Umbilical cord (tissue), 2 donors: ENCODE measurements around the gene ATF2. TPM values are rescaled to one million over a fixed set of nuclear protein-coding genes. Genes with fewer than 3 reads are reported as not detected.
A peak's percentile ranks its signal among the peaks of the same experiment; 100 is the strongest.

ENCODE experiments used
- DNase-seq: peaks from one replicate; pipeline ENCODE4 v3.0.0-alpha.2; 2015; ENCODE audit warnings: low spot score
- total RNA-seq: library from RNA; depleted of rRNA; stranded (reverse); fragments of >200 nt; gene quantifications from one replicate; pipeline ENCODE4 v1.2.3, GENCODE V29; 2014; ENCODE audit warnings: low replicate concordance; ENCODE audit not compliant: insufficient read depth

ATF2 gene
- total RNA-seq, 1 donor from 2014 or later, result 48.2 TPM

GRCh38 chr2:175080479-175080878 is 87.5 kb downstream of the ATF2 start:
- no peak for DNase-seq

- DNase-seq, result no peak
These were observed 91.7 kb downstream of the ATF2 start for GRCh38 chr2:175076272-175076671.

- DNase-seq, result no peak
These were observed 93.5 kb downstream of the ATF2 start for GRCh38 chr2:175074478-175074877.

- DNase-seq, result no peak
These were observed 99.5 kb downstream of the ATF2 start for GRCh38 chr2:175068534-175068933.

GRCh38 chr2:175066411-175066810 is 101.6 kb downstream of the ATF2 start:
- DNase-seq, result no peak

GRCh38 chr2:175064797-175065196 is 103.2 kb downstream of the ATF2 start:
- DNase-seq, result no peak

GRCh38 chr2:175063741-175064140 is 104.3 kb downstream of the ATF2 start:
- DNase-seq, result no peak

- no peak for DNase-seq
These were observed 105.0 kb downstream of the ATF2 start for GRCh38 chr2:175062787-175063585.

- no peak for DNase-seq
These were observed 110.8 kb downstream of the ATF2 start for GRCh38 chr2:175057078-175057685.

GRCh38 chr2:175055993-175056392 is 112.0 kb downstream of the ATF2 start:
- DNase-seq, result no peak

GRCh38 chr2:175054340-175054739 is 113.7 kb downstream of the ATF2 start:
- DNase-seq, result no peak

GRCh38 chr2:175049661-175050060 is 118.3 kb downstream of the ATF2 start:
- no peak for DNase-seq

- DNase-seq, result no peak
These were observed 119.7 kb downstream of the ATF2 start for GRCh38 chr2:175048275-175048674.

- DNase-seq, result no peak
These were observed 128.5 kb downstream of the ATF2 start for GRCh38 chr2:175039490-175039889.

- no peak for DNase-seq
These were observed 129.0 kb downstream of the ATF2 start for GRCh38 chr2:175039031-175039430.

- DNase-seq, result no peak
These were observed 130.1 kb downstream of the ATF2 start for GRCh38 chr2:175037941-175038340.

- peak; percentile 9 for DNase-seq
These were observed 131.4 kb downstream of the ATF2 start for GRCh38 chr2:175036582-175037018.

- DNase-seq, result no peak
These were observed 132.2 kb downstream of the ATF2 start for GRCh38 chr2:175035806-175036205.

GRCh38 chr2:175034716-175035115 is 133.3 kb downstream of the ATF2 start:
- no peak for DNase-seq

- DNase-seq, result peak; percentile 51
These were observed 137.4 kb downstream of the ATF2 start for GRCh38 chr2:175030380-175031271.

GRCh38 chr2:175027755-175028154 is 140.2 kb downstream of the ATF2 start:
- DNase-seq, result no peak

- no peak for DNase-seq
These were observed 141.6 kb downstream of the ATF2 start for GRCh38 chr2:175026385-175026784.
